Skin epidermis (tissue), 12 donors: ENCODE results near the gene SPINT3.

Experiments used
- H3K27ac ChIP-seq, 21 experiments: fragments of 200-600 bp; sonication (generic) in 11 of 21; one replicate each; pipeline ENCODE4 v1.5.0; 2020; ENCODE audit warnings: mild to moderate bottlenecking in 3 of 21, inconsistent platforms in 2 of 21, moderate library complexity in 2 of 21
- H3K4me3 ChIP-seq, 7 experiments: fragments of 200-600 bp; sonication (generic) in 2 of 7; one replicate each; pipeline ENCODE4 v1.5.0; 2020; ENCODE audit warnings: inconsistent platforms in 2 of 7, mild to moderate bottlenecking in 2 of 7, moderate library complexity in 1 of 7

SPINT3 gene

GRCh38 chr20:45465491-45466266 is 49.7 kb downstream of the SPINT3 start:
- Histone ChIP-seq H3K27ac (no peak overlapping the region), H3K4me3 (no peak overlapping the region)

GRCh38 chr20:45463709-45464108 is 51.7 kb downstream of the SPINT3 start:
- H3K4me3 ChIP-seq: no peak overlapping the region
- H3K27ac ChIP-seq: no peak overlapping the region

- no peak overlapping the region for H3K27ac ChIP-seq
- H3K4me3 ChIP-seq: no peak overlapping the region
These were observed 52.5 kb downstream of the SPINT3 start for GRCh38 chr20:45462711-45463509.
